Loucy (cell line): ENCODE results near the gene FSTL5.

Experiments used
- H2AFZ ChIP-seq: fragments of 200-600 bp; sonication (generic); 2 replicates; pipeline ENCODE4 v1.6.0; 2016; ENCODE audit warnings: antibody characterized with exemption, mild to moderate bottlenecking, low read length, moderate library complexity
- H3F3A ChIP-seq: fragments of 200-600 bp; 2 replicates; pipeline ENCODE4 v1.6.0; 2016; ENCODE audit warnings: antibody characterized with exemption, low read depth, mild to moderate bottlenecking
- H3K27me3 ChIP-seq: fragments of 200-600 bp; sonication (generic); 2 replicates; pipeline ENCODE4 v1.6.1; 2014; ENCODE audit warnings: low read length, mild to moderate bottlenecking; ENCODE audit not compliant: insufficient read depth, poor library complexity, severe bottlenecking
- H3K36me3 ChIP-seq: fragments of 200-600 bp; sonication (generic); 2 replicates; pipeline ENCODE4 v1.6.1; 2016; ENCODE audit warnings: low read length; ENCODE audit not compliant: insufficient read depth
- H3K4me1 ChIP-seq: fragments of 200-600 bp; sonication (generic); 2 replicates; pipeline ENCODE4 v1.5.1; 2014; ENCODE audit warnings: low read length, mild to moderate bottlenecking; ENCODE audit not compliant: insufficient read depth, poor library complexity, severe bottlenecking
- H3K4me2 ChIP-seq: fragments of 200-600 bp; sonication (generic); 2 replicates; pipeline ENCODE4 v1.6.0; 2014; ENCODE audit warnings: antibody characterized with exemption, low read length, low read depth, mild to moderate bottlenecking; ENCODE audit not compliant: poor library complexity, severe bottlenecking
- H3K4me3 ChIP-seq: fragments of 200-600 bp; sonication (generic); 2 replicates; pipeline ENCODE4 v1.5.1; 2014; ENCODE audit warnings: low read length, mild to moderate bottlenecking, mixed read lengths; ENCODE audit not compliant: poor library complexity, severe bottlenecking
- H3K79me2 ChIP-seq: fragments of 200-600 bp; sonication (generic); 2 replicates; pipeline ENCODE4 v1.6.1; 2014; ENCODE audit warnings: low read length; ENCODE audit not compliant: insufficient read depth
- H3K9ac ChIP-seq: fragments of 200-600 bp; sonication (generic); 2 replicates; pipeline ENCODE4 v1.6.0; 2014; ENCODE audit warnings: mild to moderate bottlenecking, low read depth, low read length, moderate library complexity; ENCODE audit not compliant: poor library complexity, severe bottlenecking
- H3K9me2 ChIP-seq: fragments of 200-600 bp; sonication (generic); replicated peaks from 2 replicates; pipeline ENCODE4 v1.6.1; 2016; ENCODE audit warnings: low read depth, low read length, mixed read lengths
- H3K9me3 ChIP-seq: fragments of 200-600 bp; sonication (generic); 2 replicates; pipeline ENCODE4 v1.6.1; 2014; ENCODE audit warnings: mild to moderate bottlenecking, antibody characterized with exemption, low read length, low read depth; ENCODE audit not compliant: insufficient read depth
- H4K20me1 ChIP-seq: fragments of 200-600 bp; sonication (generic); 2 replicates; pipeline ENCODE4 v1.6.0; 2014; ENCODE audit warnings: antibody characterized with exemption, low read length, mild to moderate bottlenecking; ENCODE audit not compliant: insufficient read depth, poor library complexity, severe bottlenecking
- EZH2phosphoT487 ChIP-seq: fragments of 200-600 bp; IDR thresholded peaks from 2 replicates; pipeline ENCODE4 v1.6.1; 2018; ENCODE audit warnings: antibody characterized with exemption, mild to moderate bottlenecking, moderate library complexity, borderline replicate concordance
- TF ChIP-seq, protein P1 (sequence below): fragments of 200-600 bp; sonication (generic); conservative IDR thresholded peaks from 2 replicates; pipeline ENCODE4 v1.5.1; 2014; ENCODE audit warnings: mild to moderate bottlenecking, antibody characterized with exemption, low read length

FSTL5 gene

DNA sequence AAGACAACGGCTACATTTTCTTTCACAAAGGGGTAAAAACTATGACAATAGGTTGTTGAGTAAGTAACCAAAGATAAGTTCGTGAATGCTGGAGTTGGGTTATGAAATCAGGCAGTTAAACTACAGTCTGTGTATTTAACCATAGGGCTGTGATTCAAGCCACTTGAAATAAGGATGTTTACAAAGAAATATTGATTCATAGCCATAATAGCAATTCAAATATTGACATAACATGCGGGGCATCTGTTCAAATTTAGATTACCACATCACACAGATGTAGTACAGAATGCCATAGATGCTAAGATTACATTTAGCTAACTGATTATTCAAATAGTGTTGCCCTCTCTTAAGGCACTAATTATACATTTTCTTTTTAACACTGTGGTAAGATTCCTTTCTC lies 364.1 kb downstream of the FSTL5 start:
- Histone ChIP-seq H3K4me1 (no peaks in the 10 kb centered on the region), H3K9ac (no peak overlapping the region), H3K79me2 (no peaks in the 10 kb centered on the region), H2AFZ (no peak overlapping the region), H3K36me3 (no peaks in the 10 kb centered on the region), H3K4me3 (no peak overlapping the region), H4K20me1 (no peaks in the 10 kb centered on the region), H3K9me3 (no peaks in the 10 kb centered on the region), H3K27me3 (no peaks in the 10 kb centered on the region), H3F3A (no peaks in the 10 kb centered on the region), H3K9me2 (no peaks in the 10 kb centered on the region), H3K4me2 (no peak overlapping the region)
- TF ChIP-seq EZH2phosphoT487: no peak
- TF ChIP-seq, protein P1, sequence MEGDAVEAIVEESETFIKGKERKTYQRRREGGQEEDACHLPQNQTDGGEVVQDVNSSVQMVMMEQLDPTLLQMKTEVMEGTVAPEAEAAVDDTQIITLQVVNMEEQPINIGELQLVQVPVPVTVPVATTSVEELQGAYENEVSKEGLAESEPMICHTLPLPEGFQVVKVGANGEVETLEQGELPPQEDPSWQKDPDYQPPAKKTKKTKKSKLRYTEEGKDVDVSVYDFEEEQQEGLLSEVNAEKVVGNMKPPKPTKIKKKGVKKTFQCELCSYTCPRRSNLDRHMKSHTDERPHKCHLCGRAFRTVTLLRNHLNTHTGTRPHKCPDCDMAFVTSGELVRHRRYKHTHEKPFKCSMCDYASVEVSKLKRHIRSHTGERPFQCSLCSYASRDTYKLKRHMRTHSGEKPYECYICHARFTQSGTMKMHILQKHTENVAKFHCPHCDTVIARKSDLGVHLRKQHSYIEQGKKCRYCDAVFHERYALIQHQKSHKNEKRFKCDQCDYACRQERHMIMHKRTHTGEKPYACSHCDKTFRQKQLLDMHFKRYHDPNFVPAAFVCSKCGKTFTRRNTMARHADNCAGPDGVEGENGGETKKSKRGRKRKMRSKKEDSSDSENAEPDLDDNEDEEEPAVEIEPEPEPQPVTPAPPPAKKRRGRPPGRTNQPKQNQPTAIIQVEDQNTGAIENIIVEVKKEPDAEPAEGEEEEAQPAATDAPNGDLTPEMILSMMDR: no peak

DNA sequence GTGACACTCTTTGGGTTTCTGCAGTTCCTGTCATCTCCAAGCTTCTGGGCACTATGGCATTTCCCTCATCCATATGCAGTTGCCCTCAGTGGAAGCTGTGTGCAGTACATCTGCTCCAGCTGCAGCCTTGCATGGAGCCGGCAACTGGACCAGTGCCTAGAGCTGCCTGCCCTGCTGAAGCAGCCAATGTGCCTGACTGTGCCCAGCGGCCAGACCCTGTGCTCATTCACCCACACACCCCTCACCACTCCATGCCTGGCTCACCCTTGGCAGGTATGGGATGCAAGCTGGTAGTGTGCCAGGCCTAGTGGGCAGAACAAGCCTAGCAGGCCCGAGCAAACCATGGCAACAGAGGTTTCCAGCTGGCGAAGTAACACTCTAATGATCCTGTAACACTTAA lies 370.8 kb downstream of the FSTL5 start:
- no peak overlapping the region for H3K4me2 ChIP-seq
- no peak overlapping the region for H2AFZ ChIP-seq
- no peak overlapping the region for H3K9ac ChIP-seq
- no peaks in the 10 kb centered on the region for H3K27me3 ChIP-seq
- H3K4me1 ChIP-seq: no peaks in the 10 kb centered on the region
- no peaks in the 10 kb centered on the region for H3F3A ChIP-seq
- peaks cover 4% of the 10 kb centered on the region for H3K9me3 ChIP-seq
- H3K36me3 ChIP-seq: no peaks in the 10 kb centered on the region
- H4K20me1 ChIP-seq: no peaks in the 10 kb centered on the region
- H3K4me3 ChIP-seq: no peak overlapping the region
- TF ChIP-seq, protein P1: no peak
- no peak for TF ChIP-seq EZH2phosphoT487
- H3K9me2 ChIP-seq: no peaks in the 10 kb centered on the region
- H3K79me2 ChIP-seq: no peaks in the 10 kb centered on the region

DNA sequence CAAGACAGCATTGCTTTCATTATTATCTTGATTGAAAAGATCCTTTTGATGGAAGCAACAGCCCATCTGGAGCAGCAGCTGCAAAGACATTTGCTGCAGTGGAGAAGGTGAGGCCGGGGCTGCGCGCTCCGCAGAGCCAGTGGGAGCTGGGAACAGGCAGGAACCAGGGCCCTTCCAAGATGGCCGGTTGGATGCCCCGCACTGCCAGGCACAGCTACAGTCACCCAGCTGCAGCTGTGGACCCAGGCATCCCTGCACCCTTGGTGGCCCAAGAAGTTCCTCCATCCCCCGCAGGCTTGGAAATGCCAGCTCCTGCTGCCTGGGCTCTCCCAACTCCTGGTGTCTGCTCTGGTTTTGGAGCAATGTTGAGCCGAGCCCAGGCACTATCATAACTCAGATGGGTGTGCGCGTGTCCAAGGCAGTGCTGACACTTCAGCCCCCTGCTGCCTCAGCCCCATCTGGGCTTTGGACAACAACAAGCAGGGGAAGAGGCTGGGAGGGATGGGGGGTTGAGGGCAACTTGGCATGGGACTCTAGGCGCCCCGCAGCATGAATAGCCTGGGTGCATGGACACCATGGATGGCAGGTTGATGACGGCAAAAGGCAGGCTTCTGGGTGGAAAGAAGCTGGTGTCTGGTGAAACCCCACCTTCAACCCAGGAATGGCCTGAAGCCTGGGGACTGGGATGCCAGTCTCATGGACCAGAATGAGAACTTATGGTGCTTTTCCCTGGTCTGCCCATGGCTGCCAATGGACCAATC lies 371.8 kb downstream of the FSTL5 start:
- H4K20me1 ChIP-seq: no peaks in the 10 kb centered on the region
- no peak overlapping the region for H3K4me2 ChIP-seq
- H3K79me2 ChIP-seq: no peaks in the 10 kb centered on the region
- peaks cover 4% of the 10 kb centered on the region for H3K9me3 ChIP-seq
- H3K9me2 ChIP-seq: no peaks in the 10 kb centered on the region
- H3K27me3 ChIP-seq: no peaks in the 10 kb centered on the region
- TF ChIP-seq, protein P1: no peak
- TF ChIP-seq EZH2phosphoT487: no peak
- H3K36me3 ChIP-seq: no peaks in the 10 kb centered on the region
- H3K4me3 ChIP-seq: no peak overlapping the region
- H2AFZ ChIP-seq: no peak overlapping the region
- no peaks in the 10 kb centered on the region for H3F3A ChIP-seq
- H3K9ac ChIP-seq: no peak overlapping the region
- no peaks in the 10 kb centered on the region for H3K4me1 ChIP-seq
